IMR-90 (cell line): Measurements from ENCODE around the gene PADI1. TPM values are rescaled to one million over a fixed set of nuclear protein-coding genes. Genes with fewer than 3 reads are reported as not detected.

Source experiments
- ATAC-seq: fragments of 200-7000 bp; cut with Tn5 transposase; 2 replicates; pipeline ENCODE4 v1.9.1; 2020; ENCODE audit warnings: low read depth, mild to moderate bottlenecking, moderate library complexity
- BruUV-seq: library from RNA; stranded (reverse); fragments of 400-500 nt; replicated peaks from 2 replicates; lab custom pipeline; 2021; lab: Mats Ljungman, UMichigan
- CTCF ChIA-PET: fragments of 300-600 bp; formaldehyde crosslinking; extraction: SDS; loops from one replicate; lab custom pipeline; 2021; ENCODE audit warnings: antibody characterized with exemption; lab: Yijun Ruan, JAX
- POLR2A ChIA-PET: fragments of 300-600 bp; sonication (Branson Sonifier 250); formaldehyde crosslinking; loops from one replicate; lab custom pipeline; 2022; ENCODE audit warnings: antibody characterized with exemption; ENCODE audit not compliant: unreplicated experiment; lab: Charles Lee
- DNase-seq: peaks from one replicate; pipeline ENCODE4 v3.0.0; 2013
- H2AFZ ChIP-seq: replicated peaks from 2 replicates; pipeline ENCODE3; 2013; ENCODE audit warnings: low read length, mild to moderate bottlenecking; ENCODE audit not compliant: poor library complexity
- H2AK5ac ChIP-seq: 2 replicates; pipeline ENCODE4 v1.6.1; 2013; ENCODE audit warnings: low read depth, low read length, inconsistent platforms
- H2AK9ac ChIP-seq: replicated peaks from 2 replicates; pipeline ENCODE3; 2013; ENCODE audit warnings: mild to moderate bottlenecking, low read depth, low read length, moderate library complexity; ENCODE audit not compliant: poor library complexity
- H2BK120ac ChIP-seq: 2 replicates; pipeline ENCODE4 v1.6.1; 2013; ENCODE audit warnings: low read depth, low read length, inconsistent platforms
- H2BK15ac ChIP-seq: 3 replicates; pipeline ENCODE4 v1.6.1; 2013; ENCODE audit warnings: low read depth, low read length, inconsistent platforms
- H2BK20ac ChIP-seq: 2 replicates; pipeline ENCODE4 v1.6.1; 2013; ENCODE audit warnings: low read depth, mild to moderate bottlenecking, inconsistent platforms, low read length, moderate library complexity
- H2BK5ac ChIP-seq: 2 replicates; pipeline ENCODE4 v1.6.1; 2013; ENCODE audit warnings: mild to moderate bottlenecking, low read depth, low read length, inconsistent platforms; ENCODE audit not compliant: poor library complexity, severe bottlenecking
- H3K14ac ChIP-seq: replicated peaks from 2 replicates; pipeline ENCODE4 v1.6.1; 2013; ENCODE audit warnings: low read depth, low read length, inconsistent platforms
- H3K18ac ChIP-seq: 2 replicates; pipeline ENCODE4 v1.6.1; 2013; ENCODE audit warnings: low read depth, low read length, control low read depth
- H3K23ac ChIP-seq: 2 replicates; pipeline ENCODE4 v1.6.1; 2013; ENCODE audit warnings: low read depth, low read length, inconsistent platforms
- H3K27ac ChIP-seq: 2 replicates; pipeline ENCODE4 v1.5.1; 2013; ENCODE audit warnings: mild to moderate bottlenecking, control low read depth, low read length; ENCODE audit not compliant: insufficient read depth
- H3K27me3 ChIP-seq: 2 replicates; pipeline ENCODE4 v1.6.1; 2013; ENCODE audit warnings: low read length; ENCODE audit not compliant: control insufficient read depth, insufficient read depth
- H3K36me3 ChIP-seq: 2 replicates; pipeline ENCODE4 v1.6.1; 2013; ENCODE audit warnings: low read length, mixed read lengths; ENCODE audit not compliant: control insufficient read depth, insufficient read depth
- H3K4ac ChIP-seq: 2 replicates; pipeline ENCODE4 v1.6.1; 2013; ENCODE audit warnings: low read depth, low read length, inconsistent platforms
- H3K4me1 ChIP-seq: 2 replicates; pipeline ENCODE4 v1.6.1; 2013; ENCODE audit warnings: low read length, mixed read lengths; ENCODE audit not compliant: control insufficient read depth, insufficient read depth
- H3K4me2 ChIP-seq: 2 replicates; pipeline ENCODE4 v1.6.1; 2013; ENCODE audit warnings: low read depth, mild to moderate bottlenecking, control low read depth, low read length, moderate library complexity
- H3K4me3 ChIP-seq: 2 replicates; pipeline ENCODE4 v1.5.1; 2013; ENCODE audit warnings: low read depth, mild to moderate bottlenecking, control low read depth, low read length, moderate library complexity; ENCODE audit not compliant: insufficient read depth
- H3K56ac ChIP-seq: 2 replicates; pipeline ENCODE4 v1.6.1; 2013; ENCODE audit warnings: low read length, inconsistent platforms; ENCODE audit not compliant: insufficient read depth; ENCODE audit errors: extremely low read depth
- H3K79me1 ChIP-seq, 2 experiments: 2 replicates each; pipeline ENCODE4 v1.6.1; 2013; ENCODE audit warnings: low read length in 2 of 2, inconsistent platforms in 1 of 2, low read depth in 1 of 2
- H3K9ac ChIP-seq: 2 replicates; pipeline ENCODE4 v1.6.1; 2013; ENCODE audit warnings: low read depth, low read length, control low read depth
- H3K9me1 ChIP-seq: 2 replicates; pipeline ENCODE4 v1.6.1; 2013; ENCODE audit warnings: low read length, inconsistent platforms; ENCODE audit not compliant: insufficient read depth
- H3K9me3 ChIP-seq: 2 replicates; pipeline ENCODE4 v1.6.1; 2013; ENCODE audit warnings: low read length; ENCODE audit not compliant: control insufficient read depth, insufficient read depth
- H4K20me1 ChIP-seq: 2 replicates; pipeline ENCODE4 v1.6.1; 2013; ENCODE audit warnings: low read length, inconsistent platforms; ENCODE audit not compliant: insufficient read depth
- H4K5ac ChIP-seq: 2 replicates; pipeline ENCODE4 v1.6.1; 2013; ENCODE audit warnings: mild to moderate bottlenecking, low read depth, low read length, control low read depth
- H4K8ac ChIP-seq, 2 experiments: 2 replicates each; pipeline ENCODE4 v1.6.1; 2013; ENCODE audit warnings: low read depth in 2 of 2, low read length in 2 of 2, control low read depth in 1 of 2, inconsistent platforms in 1 of 2
- H4K91ac ChIP-seq: 2 replicates; pipeline ENCODE4 v1.6.1; 2013; ENCODE audit warnings: low read depth, low read length, inconsistent platforms; ENCODE audit not compliant: insufficient read depth
- CEBPB ChIP-seq: IDR thresholded peaks from 2 replicates; pipeline ENCODE4 v1.6.1; 2012; ENCODE audit warnings: low read depth, low read length, improper control_type of control experiment
- CHD1 ChIP-seq: IDR thresholded peaks from 2 replicates; pipeline ENCODE4 v1.6.1; 2012; ENCODE audit warnings: low read depth, low read length, improper control_type of control experiment
- CTCF ChIP-seq: conservative IDR thresholded peaks from 2 replicates; pipeline ENCODE4 v1.5.1; 2012; ENCODE audit warnings: mild to moderate bottlenecking, low read depth, low read length, improper control_type of control experiment
- ELK1 ChIP-seq: fragments of 150-350 bp; IDR thresholded peaks from 2 replicates; pipeline ENCODE4 v1.6.1; 2016; ENCODE audit warnings: low read depth, mild to moderate bottlenecking, low read length, moderate library complexity, borderline replicate concordance
- MAFK ChIP-seq: IDR thresholded peaks from 2 replicates; pipeline ENCODE4 v1.6.1; 2012; ENCODE audit warnings: low read depth, low read length, improper control_type of control experiment
- NFE2L2 ChIP-seq: fragments of 150-350 bp; IDR thresholded peaks from 2 replicates; pipeline ENCODE4 v1.6.1; 2016; ENCODE audit warnings: low read depth, mild to moderate bottlenecking, low read length
- RAD21 ChIP-seq: IDR thresholded peaks from 2 replicates; pipeline ENCODE4 v1.6.1; 2012; ENCODE audit warnings: low read length, improper control_type of control experiment
- RFX5 ChIP-seq: IDR thresholded peaks from 2 replicates; pipeline ENCODE4 v1.8.0; 2012; ENCODE audit warnings: low read depth, mild to moderate bottlenecking, low read length, moderate library complexity
- SMC3 ChIP-seq: fragments of 150-350 bp; IDR thresholded peaks from 2 replicates; pipeline ENCODE4 v1.6.1; 2016; ENCODE audit warnings: low read depth, mild to moderate bottlenecking, antibody characterized with exemption, low read length, moderate library complexity
- USF2 ChIP-seq: fragments of 150-350 bp; IDR thresholded peaks from 2 replicates; pipeline ENCODE4 v1.6.1; 2017; ENCODE audit warnings: mild to moderate bottlenecking, antibody characterized with exemption, low read length, low read depth
- WGBS, 2 experiments: methylation state at CpG; one replicate each; pipeline versions ENCODE4 v1.1.5 to v1.1.7; 2013; ENCODE audit warnings: missing lambda C conversion rate in 2 of 2; ENCODE audit not compliant: insufficient read length in 1 of 2; ENCODE audit errors: extremely low coverage in 2 of 2; 5-methylcytosine and 5-hydroxymethylcytosine counted together
- dilution Hi-C: fragments of 300-500 bp; cut with HindIII; formaldehyde crosslinking; loops from one replicate; pipeline ENCODE4 v1.14.3; 2018; ENCODE audit warnings: low sequenced_read_pairs; ENCODE audit not compliant: unreplicated experiment
- in situ Hi-C: fragments of 300-500 bp; cut with MboI; formaldehyde crosslinking; loops from 3 replicates; pipeline ENCODE4 v1.14.3; 2019; ENCODE audit warnings: low sequenced_read_pairs, inconsistent platforms, mixed read lengths
- intact Hi-C: fragments of 100-400 bp; cut with micrococcal nuclease; formaldehyde crosslinking; loops from 2 replicates; pipeline ENCODE4 v1.10.0; 2022
- polyA plus RNA-seq, 3 experiments: library from polyadenylated mRNA; depleted of rRNA; stranded (reverse); fragments of >200 nt; gene quantifications; 2 replicates each; pipeline ENCODE4 v1.2.3, GENCODE V29; 2012; ENCODE audit warnings: low replicate concordance in 1 of 3
- total RNA-seq: library from RNA; depleted of rRNA; stranded (reverse); fragments of >200 nt; gene quantifications from 2 replicates; pipeline ENCODE4 v1.2.3, GENCODE V29; 2012

PADI1 gene
- total and polyA plus RNA-seq, 2 of the 4 experiments (the other 2 are of a cell fraction): 0.17 TPM; not detected in 1

- no peak for TF ChIP-seq USF2
- no peak for TF ChIP-seq CEBPB
These were observed 15.9 kb upstream of the PADI1 start (continued) for GRCh38 chr1:17188889-17189631.

- H3K27ac ChIP-seq: peak overlapping the region; percentile 74
- H2BK120ac ChIP-seq: peak overlapping the region; percentile 100
- H3K56ac ChIP-seq: peak overlapping the region; percentile 95
- peaks cover 6% of the 10 kb centered on the region; the same call in 1 of the 2 replicates for H3K9me1 ChIP-seq
- H4K5ac ChIP-seq: peak overlapping the region; percentile 94
- no peaks in the 10 kb centered on the region for H3K27me3 ChIP-seq
- H3K9me3 ChIP-seq: peaks cover 4% of the 10 kb centered on the region; the same call in 1 of the 2 replicates
- peak overlapping the region; percentile 95 for H4K8ac ChIP-seq
- in situ Hi-C loops: no loop called here
- peak overlapping the region; percentile 88 for H3K18ac ChIP-seq
- H3K9ac ChIP-seq: peak overlapping the region; percentile 40; the same call in 1 of the 2 replicates
- dilution Hi-C loops: no loop called here
- peak overlapping the region; percentile 90 for H2AK9ac ChIP-seq
- peak overlapping the region; percentile 69 for H3K23ac ChIP-seq
- H4K20me1 ChIP-seq: no peaks in the 10 kb centered on the region
- H3K79me1 ChIP-seq: peaks cover 0 to 6% of the 10 kb centered on the region in 2 experiments; a peak in 1 of 4 replicates
- H3K4me3 ChIP-seq: no peak overlapping the region
- WGBS, 2 experiments: no CpG with 5 or more reads among the region's 2 CpGs
- no TSS peak for BruUV-seq
- ChIA-PET CTCF (no interaction called here), POLR2A (interaction anchor here (0.8 to 0.9 kb wide), 2 partner anchors 19 to 44 kb away, joined by 3 to 4 read pairs; no protein-coding TSS in a partner anchor)
- peak overlapping the region; percentile 95 for H2AK5ac ChIP-seq
- H3K4me1 ChIP-seq: peaks cover 9% of the 10 kb centered on the region
- peak overlapping the region; percentile 95 for H3K14ac ChIP-seq
- no peaks in the 10 kb centered on the region for H3K36me3 ChIP-seq
- DNase-seq (no peak), ATAC-seq (peak; percentile 5; the same call in 1 of the 2 replicates)
- peak overlapping the region; percentile 80 for H2AFZ ChIP-seq
- intact Hi-C loops: no loop called here
- peak overlapping the region; percentile 99 for H2BK20ac ChIP-seq
- H4K91ac ChIP-seq: peak overlapping the region; percentile 100
- peak overlapping the region; percentile 99 for H3K4ac ChIP-seq
- peak overlapping the region; percentile 6; the same call in 1 of the 2 replicates for H3K4me2 ChIP-seq
- H2BK15ac ChIP-seq: peak overlapping the region; percentile 95; the same call in 2 of the 3 replicates
- H2BK5ac ChIP-seq: peak overlapping the region; percentile 93
- TF ChIP-seq NFE2L2 (no peak), ELK1 (no peak), CHD1 (no peak), RFX5 (no peak), RAD21 (no peak), USF2 (no peak), SMC3 (no peak), CTCF (no peak), MAFK (no peak)
These were observed 15.3 kb upstream of the PADI1 start for GRCh38 chr1:17189632-17189990.
